ENCODE data around the gene UBTD2. TPM values are rescaled to one million over a fixed set of nuclear protein-coding genes. Genes with fewer than 3 reads are reported as not detected.

Gene UBTD2
- total RNA-seq, 2 donors from 2014 or later: 6.6 to 12.4 TPM

DNA sequence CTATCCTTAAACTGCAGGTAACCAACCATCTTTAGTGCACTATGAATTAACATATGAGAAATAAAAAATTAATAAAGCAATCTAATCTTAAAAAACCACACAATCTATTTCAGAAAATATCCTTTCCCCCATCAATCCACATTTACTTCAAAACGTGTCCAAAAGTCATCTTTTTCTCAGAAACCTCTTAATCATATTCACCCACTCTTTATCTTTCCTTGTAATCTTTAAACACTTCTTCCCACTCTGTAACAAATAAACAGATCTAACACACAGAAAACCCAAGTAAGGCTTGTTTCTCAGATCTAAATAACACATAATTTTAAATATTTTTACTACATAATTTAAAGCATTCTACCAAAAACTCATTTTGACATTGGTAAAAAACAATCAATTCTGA lies 45.2 kb downstream of the UBTD2 start:
- DNase-seq (ENCODE audit: low spot score): no peak
- no peaks in the 10 kb centered on the region for H3K27me3 ChIP-seq
- H3K4me3 ChIP-seq: no peak overlapping the region
- H3K36me3 ChIP-seq: peaks cover 7% of the 10 kb centered on the region
- H3K9me3 ChIP-seq: no peaks in the 10 kb centered on the region
- peaks cover 0 to 8% of the 10 kb centered on the region in 2 donors for H3K4me1 ChIP-seq
- no peak overlapping the region for H3K27ac ChIP-seq
- TF ChIP-seq, protein P1, sequence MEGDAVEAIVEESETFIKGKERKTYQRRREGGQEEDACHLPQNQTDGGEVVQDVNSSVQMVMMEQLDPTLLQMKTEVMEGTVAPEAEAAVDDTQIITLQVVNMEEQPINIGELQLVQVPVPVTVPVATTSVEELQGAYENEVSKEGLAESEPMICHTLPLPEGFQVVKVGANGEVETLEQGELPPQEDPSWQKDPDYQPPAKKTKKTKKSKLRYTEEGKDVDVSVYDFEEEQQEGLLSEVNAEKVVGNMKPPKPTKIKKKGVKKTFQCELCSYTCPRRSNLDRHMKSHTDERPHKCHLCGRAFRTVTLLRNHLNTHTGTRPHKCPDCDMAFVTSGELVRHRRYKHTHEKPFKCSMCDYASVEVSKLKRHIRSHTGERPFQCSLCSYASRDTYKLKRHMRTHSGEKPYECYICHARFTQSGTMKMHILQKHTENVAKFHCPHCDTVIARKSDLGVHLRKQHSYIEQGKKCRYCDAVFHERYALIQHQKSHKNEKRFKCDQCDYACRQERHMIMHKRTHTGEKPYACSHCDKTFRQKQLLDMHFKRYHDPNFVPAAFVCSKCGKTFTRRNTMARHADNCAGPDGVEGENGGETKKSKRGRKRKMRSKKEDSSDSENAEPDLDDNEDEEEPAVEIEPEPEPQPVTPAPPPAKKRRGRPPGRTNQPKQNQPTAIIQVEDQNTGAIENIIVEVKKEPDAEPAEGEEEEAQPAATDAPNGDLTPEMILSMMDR (IDR thresholded peaks at IDR 0.05): no peak

DNA sequence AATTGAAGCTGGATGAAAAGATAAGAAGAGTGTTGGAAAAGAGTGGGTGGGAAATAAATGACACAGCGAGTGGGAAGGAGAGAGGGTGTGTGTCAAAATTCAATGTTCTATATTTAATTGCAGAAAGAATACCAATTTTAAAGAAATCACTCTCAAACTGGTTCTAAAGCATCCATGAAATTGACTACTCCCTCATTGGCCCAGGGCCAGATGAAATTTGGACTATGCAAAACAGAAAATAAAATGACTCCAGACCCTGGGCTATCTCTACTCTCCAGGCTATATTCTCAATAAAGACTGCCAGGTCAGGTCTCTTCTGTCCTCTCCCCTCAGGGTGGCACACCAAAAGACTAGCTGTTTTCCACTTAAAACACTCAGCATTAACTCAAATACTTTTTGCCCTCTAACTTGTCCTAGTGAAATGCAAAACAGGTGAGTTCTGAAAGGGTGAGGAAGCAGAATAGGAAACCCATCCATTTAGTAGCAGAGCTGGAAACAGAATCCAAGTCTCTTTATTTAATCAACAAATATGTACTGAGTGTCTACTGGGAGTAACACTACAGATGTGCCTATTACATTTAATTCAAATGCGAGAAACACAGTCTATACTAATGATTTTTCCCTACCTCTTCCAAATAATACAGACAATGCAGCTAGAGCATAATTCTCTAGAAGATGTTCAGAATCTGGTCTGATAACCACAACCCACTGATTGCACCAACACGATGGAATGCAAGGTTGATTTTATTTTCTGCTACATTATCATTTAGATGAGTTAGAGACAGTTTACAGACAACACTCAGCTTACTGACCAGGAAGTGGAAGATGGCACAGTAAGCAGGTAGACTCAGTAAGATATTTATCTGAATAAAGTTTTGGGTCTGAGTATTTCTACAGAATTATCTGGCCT lies 47.5 kb downstream of the UBTD2 start:
- DNase-seq (ENCODE audit: low spot score): no peak
- no peaks in the 10 kb centered on the region for H3K9me3 ChIP-seq
- H3K27me3 ChIP-seq: no peaks in the 10 kb centered on the region
- peaks cover 18% of the 10 kb centered on the region for H3K36me3 ChIP-seq
- H3K4me3 ChIP-seq: no peak overlapping the region
- H3K4me1 ChIP-seq: peaks cover 0 to 8% of the 10 kb centered on the region in 2 donors
- TF ChIP-seq, protein P1 (IDR thresholded peaks at IDR 0.05): no peak
- H3K27ac ChIP-seq: no peak overlapping the region

DNA sequence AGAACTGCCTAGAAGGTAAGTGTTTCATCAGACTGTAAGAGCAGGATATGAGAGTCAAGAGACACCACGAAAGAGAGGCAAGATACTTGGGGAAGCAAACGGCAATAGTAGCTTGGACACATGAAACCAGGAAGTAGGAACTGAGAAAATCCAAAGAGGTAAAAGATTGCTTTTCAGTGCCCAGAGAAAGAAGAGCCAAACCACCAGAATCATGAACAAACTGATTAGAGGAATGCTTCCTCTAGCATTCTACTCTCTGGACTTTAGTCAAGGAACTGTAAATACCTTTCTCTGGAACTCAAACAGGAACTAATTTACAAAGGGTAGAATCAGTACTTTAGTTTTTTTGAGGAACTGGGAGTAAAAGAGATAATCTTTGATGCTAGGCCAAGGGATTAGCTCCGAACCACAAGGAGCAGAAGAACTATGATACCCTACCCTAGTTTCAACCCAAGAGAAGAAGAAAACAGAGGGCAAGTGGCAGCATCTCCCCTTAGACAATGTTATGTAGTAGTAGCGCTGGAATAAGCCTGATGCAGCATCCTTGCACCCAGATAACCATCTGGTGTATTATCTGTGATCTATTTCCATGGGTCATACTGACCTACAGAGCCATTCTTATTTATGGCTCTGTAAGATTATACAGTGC lies 48.3 kb downstream of the UBTD2 start:
- no peak for DNase-seq (ENCODE audit: low spot score)
- peaks cover 23% of the 10 kb centered on the region for H3K36me3 ChIP-seq
- peaks cover 0 to 8% of the 10 kb centered on the region in 2 donors for H3K4me1 ChIP-seq
- TF ChIP-seq, protein P1 (IDR thresholded peaks at IDR 0.05): no peak
- no peak overlapping the region for H3K4me3 ChIP-seq
- no peak overlapping the region for H3K27ac ChIP-seq
- no peaks in the 10 kb centered on the region for H3K27me3 ChIP-seq
- no peaks in the 10 kb centered on the region for H3K9me3 ChIP-seq

DNA sequence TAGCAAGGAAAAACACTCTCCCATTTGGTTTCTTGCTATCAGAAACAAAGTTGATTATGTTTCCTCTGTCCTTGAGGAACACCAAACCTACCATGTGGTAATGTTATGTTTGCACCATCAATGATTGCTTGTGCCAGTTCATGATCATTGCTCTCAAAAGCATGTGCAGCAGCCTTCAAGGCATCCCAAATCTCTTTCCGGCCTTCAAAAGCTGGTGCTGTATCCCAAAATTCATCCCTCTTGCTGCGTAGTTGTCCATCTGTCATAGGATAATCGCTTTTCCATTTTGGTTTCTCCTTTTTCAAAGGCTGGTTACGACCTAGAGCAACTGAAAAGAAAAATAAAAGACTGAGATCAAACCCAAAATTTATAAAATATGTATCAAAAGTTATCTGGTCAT lies 49.5 kb downstream of the UBTD2 start:
- TF ChIP-seq, protein P1 (IDR thresholded peaks at IDR 0.05): no peak
- Histone ChIP-seq H3K27me3 (no peaks in the 10 kb centered on the region), H3K36me3 (peaks cover 23% of the 10 kb centered on the region), H3K9me3 (no peaks in the 10 kb centered on the region), H3K4me3 (no peak overlapping the region), H3K4me1 (peaks cover 0 to 8% of the 10 kb centered on the region in 2 donors), H3K27ac (no peak overlapping the region)
- no peak for DNase-seq (ENCODE audit: low spot score)

DNA sequence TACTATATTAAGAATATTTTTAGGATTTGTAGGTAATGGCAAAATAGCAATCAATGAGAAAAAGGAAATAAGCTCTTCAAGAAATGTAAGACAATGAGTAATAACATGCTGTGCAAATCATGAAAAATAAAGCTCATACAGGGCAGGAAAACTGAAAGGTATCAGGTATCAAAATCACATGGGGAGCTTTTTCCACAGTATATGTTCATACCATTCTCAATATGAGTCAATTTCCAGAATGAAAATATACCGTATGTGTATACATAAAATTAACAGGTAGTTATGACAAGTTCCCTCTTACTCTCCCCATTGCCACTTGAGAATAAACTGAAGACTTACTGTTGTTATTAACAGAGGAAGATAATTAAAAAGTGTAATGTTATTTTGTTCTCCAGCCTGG lies 53.7 kb downstream of the UBTD2 start:
- H3K4me1 ChIP-seq: peaks cover 0 to under 1% of the 10 kb centered on the region in 2 donors
- H3K36me3 ChIP-seq: peaks cover 23% of the 10 kb centered on the region
- H3K9me3 ChIP-seq: no peaks in the 10 kb centered on the region
- H3K4me3 ChIP-seq: no peak overlapping the region
- DNase-seq (ENCODE audit: low spot score): no peak
- TF ChIP-seq, protein P1 (IDR thresholded peaks at IDR 0.05): no peak
- no peak overlapping the region for H3K27ac ChIP-seq
- no peaks in the 10 kb centered on the region for H3K27me3 ChIP-seq
